Testis (tissue), 2 donors: ENCODE measurements around the gene BTG4.

ENCODE experiments used
- POLR2A ChIP-seq: fragments of 450-650 bp; IDR thresholded peaks from one replicate; pipeline ENCODE4 v1.6.1; 2017; ENCODE audit warnings: antibody characterized with exemption, mild to moderate bottlenecking, moderate library complexity
- TF ChIP-seq, protein P1 (sequence below), 3 experiments: fragments of 450-650 bp in 2 of 3; fragments of 200-600 bp in 1 of 3; sonication (generic) in 1 of 3; IDR thresholded peaks; one replicate each; pipeline ENCODE4 v1.5.1; 2016 to 2019; ENCODE audit warnings: antibody characterized with exemption in 3 of 3, mild to moderate bottlenecking in 2 of 3, moderate library complexity in 1 of 3

GRCh38 chr11:111532365-111532709, 20.2 kb upstream of the BTG4 start:
- TF ChIP-seq, protein P1, sequence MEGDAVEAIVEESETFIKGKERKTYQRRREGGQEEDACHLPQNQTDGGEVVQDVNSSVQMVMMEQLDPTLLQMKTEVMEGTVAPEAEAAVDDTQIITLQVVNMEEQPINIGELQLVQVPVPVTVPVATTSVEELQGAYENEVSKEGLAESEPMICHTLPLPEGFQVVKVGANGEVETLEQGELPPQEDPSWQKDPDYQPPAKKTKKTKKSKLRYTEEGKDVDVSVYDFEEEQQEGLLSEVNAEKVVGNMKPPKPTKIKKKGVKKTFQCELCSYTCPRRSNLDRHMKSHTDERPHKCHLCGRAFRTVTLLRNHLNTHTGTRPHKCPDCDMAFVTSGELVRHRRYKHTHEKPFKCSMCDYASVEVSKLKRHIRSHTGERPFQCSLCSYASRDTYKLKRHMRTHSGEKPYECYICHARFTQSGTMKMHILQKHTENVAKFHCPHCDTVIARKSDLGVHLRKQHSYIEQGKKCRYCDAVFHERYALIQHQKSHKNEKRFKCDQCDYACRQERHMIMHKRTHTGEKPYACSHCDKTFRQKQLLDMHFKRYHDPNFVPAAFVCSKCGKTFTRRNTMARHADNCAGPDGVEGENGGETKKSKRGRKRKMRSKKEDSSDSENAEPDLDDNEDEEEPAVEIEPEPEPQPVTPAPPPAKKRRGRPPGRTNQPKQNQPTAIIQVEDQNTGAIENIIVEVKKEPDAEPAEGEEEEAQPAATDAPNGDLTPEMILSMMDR (IDR thresholded peaks at IDR 0.05) = no peak
- no peak for TF ChIP-seq POLR2A
